SJCRH30 (cell line): ENCODE results near the gene VAMP3. TPM values are rescaled to one million over a fixed set of nuclear protein-coding genes. Genes with fewer than 3 reads are reported as not detected.

Experiments
- DNase-seq, 2 experiments: peaks; one replicate each; pipeline ENCODE4 v3.0.0-alpha.2; 2015 to 2020
- H3K27ac ChIP-seq: fragments of 250-450 bp; sonication (Bioruptor Pico); 2 replicates; pipeline ENCODE4 v1.5.1; 2020; ENCODE audit warnings: mild to moderate bottlenecking, moderate library complexity
- H3K27me3 ChIP-seq: fragments of 250-450 bp; sonication (Bioruptor Pico); 2 replicates; pipeline ENCODE4 v1.5.1; 2020; ENCODE audit warnings: mild to moderate bottlenecking, moderate library complexity
- H3K36me3 ChIP-seq: fragments of 250-450 bp; sonication (Bioruptor Pico); 2 replicates; pipeline ENCODE4 v1.5.1; 2020; ENCODE audit warnings: mild to moderate bottlenecking, moderate library complexity
- H3K4me1 ChIP-seq: fragments of 250-450 bp; sonication (Bioruptor Pico); 2 replicates; pipeline ENCODE4 v1.5.1; 2020; ENCODE audit warnings: mild to moderate bottlenecking, moderate library complexity
- H3K4me3 ChIP-seq: fragments of 250-450 bp; sonication (Bioruptor Pico); 2 replicates; pipeline ENCODE4 v1.5.1; 2020; ENCODE audit warnings: mild to moderate bottlenecking, moderate library complexity
- H3K9me3 ChIP-seq: fragments of 250-450 bp; sonication (Bioruptor Pico); replicated peaks from 2 replicates; pipeline ENCODE4 v1.5.1; 2020; ENCODE audit warnings: mild to moderate bottlenecking, moderate library complexity
- total RNA-seq: library from RNA; depleted of rRNA; stranded (reverse); fragments of >200 nt; shearing (Covaris generic); gene quantifications from 2 replicates; pipeline ENCODE4 v1.2.3, GENCODE V29; 2014; rRNA removed

Gene VAMP3
- 97.8 and 102 TPM in 2 replicates for total RNA-seq

- no peaks in the 10 kb centered on the region for H3K9me3 ChIP-seq
- H3K4me3 ChIP-seq: peak within 1 kb of the TSS; percentile 91
- peak; percentile 90 to 91 for DNase-seq
- no peaks in the 10 kb centered on the region for H3K27me3 ChIP-seq
- peak within 1 kb of the TSS; percentile 36 for H3K27ac ChIP-seq
- H3K4me1 ChIP-seq: peaks cover 14% of the 10 kb centered on the region
- peaks cover 11% of the 10 kb centered on the region for H3K36me3 ChIP-seq
Observed at GRCh38 chr1:7770997-7771822, at the start of gene VAMP3. TSS of gene VAMP3 (plus strand) at chr1:7771296. CDS start at chr1:7771384, 88 bp downstream.

DNA sequence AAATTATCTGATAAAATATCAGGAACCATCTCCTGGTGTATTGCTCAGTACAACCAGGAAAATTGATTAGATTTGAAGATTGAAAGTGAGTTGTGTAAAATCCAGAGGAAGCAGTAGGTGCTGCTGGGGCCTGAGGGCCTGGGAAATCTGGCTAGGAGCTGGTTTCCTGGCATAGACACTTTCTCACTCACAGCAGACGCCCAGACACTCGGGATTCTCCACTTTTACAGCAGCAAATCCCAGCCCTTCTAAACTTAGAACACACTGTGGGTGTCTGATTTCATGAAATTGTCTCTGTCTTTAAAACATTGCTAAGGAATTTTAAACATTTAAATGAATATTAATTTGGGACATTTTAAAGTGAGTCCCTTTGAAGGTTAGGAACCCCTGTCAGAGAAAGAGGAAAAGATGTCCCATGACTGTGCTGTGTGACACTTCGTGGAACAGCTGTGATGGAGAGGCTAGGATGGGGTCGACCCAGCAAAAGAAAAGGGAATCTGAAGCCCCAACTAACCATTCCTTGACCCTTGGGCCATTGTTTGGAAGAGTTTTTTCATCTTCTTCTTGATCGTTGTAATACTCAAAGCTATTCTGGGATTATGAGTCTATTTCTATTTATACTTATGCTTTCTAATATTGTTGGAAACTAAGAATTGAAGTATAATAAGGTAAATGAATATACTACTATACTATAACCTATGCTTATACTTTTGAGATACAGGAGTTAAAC lies 49.0 kb upstream of the VAMP3 start:
- Histone ChIP-seq H3K9me3 (no peaks in the 10 kb centered on the region), H3K4me1 (no peaks in the 10 kb centered on the region), H3K4me3 (no peak overlapping the region), H3K27me3 (peaks cover 60% of the 10 kb centered on the region), H3K27ac (no peak overlapping the region), H3K36me3 (no peaks in the 10 kb centered on the region)
- DNase-seq: no peak

GRCh38 chr1:7722670-7723012 lies 48.5 kb upstream of the VAMP3 start:
- Histone ChIP-seq H3K27me3 (peaks cover 56% of the 10 kb centered on the region), H3K27ac (no peak overlapping the region)
- DNase-seq: no peak

DNA sequence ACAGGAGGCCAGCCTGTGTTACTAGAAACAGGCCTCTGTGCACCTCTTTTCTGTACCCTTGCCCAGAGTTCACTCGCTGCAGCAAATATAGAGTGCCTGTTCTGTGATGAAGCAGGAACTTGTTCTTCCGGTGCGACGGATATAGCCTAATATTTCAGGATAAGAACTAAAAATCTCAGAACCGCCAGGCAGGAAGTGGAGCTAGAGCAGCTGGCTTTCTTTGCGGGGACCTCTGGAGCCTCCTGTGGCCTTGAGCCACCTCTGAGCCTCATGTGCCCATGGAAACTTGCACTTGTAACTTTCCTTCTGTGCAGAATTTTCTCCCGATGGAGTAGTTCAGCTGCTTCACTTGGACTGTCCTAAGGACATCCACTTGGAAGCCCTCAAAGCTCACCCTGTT lies 44.5 kb upstream of the VAMP3 start:
- H3K9me3 ChIP-seq: no peaks in the 10 kb centered on the region
- H3K27ac ChIP-seq: no peak overlapping the region
- peaks cover 34% of the 10 kb centered on the region for H3K27me3 ChIP-seq
- no peaks in the 10 kb centered on the region for H3K4me1 ChIP-seq
- no peaks in the 10 kb centered on the region for H3K36me3 ChIP-seq
- no peak overlapping the region for H3K4me3 ChIP-seq
- DNase-seq: no peak

More at GRCh38 chr1:7722670-7723012, 48.5 kb upstream of the VAMP3 start:
- Histone ChIP-seq H3K4me3 (no peak overlapping the region), H3K9me3 (no peaks in the 10 kb centered on the region), H3K36me3 (no peaks in the 10 kb centered on the region), H3K4me1 (no peaks in the 10 kb centered on the region)

GRCh38 chr1:7727809-7728471 lies 43.2 kb upstream of the VAMP3 start:
- H3K27me3 ChIP-seq: peaks cover 24% of the 10 kb centered on the region
- H3K4me1 ChIP-seq: no peaks in the 10 kb centered on the region
- no peak for DNase-seq
- no peaks in the 10 kb centered on the region for H3K9me3 ChIP-seq
- H3K4me3 ChIP-seq: no peak overlapping the region
- no peak overlapping the region for H3K27ac ChIP-seq
- no peaks in the 10 kb centered on the region for H3K36me3 ChIP-seq

DNA sequence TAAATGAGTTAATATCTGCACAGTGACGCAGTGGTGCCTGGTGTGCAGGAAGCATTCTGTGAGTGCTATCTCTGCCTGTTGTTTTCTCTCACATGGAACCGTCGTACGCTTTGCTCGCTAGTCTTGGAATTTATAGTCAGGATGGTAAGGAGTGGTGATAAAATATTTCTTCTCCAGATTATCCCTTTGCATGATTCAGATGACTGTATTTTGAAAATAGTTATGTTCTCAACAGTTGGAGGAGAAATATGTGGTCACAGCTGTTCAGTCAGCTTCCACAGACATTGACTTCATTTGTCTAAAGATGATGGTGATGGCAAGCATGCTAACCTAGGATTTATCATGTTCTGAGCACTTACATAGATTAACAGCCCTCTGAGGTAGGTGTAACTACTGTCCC lies 41.3 kb upstream of the VAMP3 start:
- Histone ChIP-seq H3K27ac (no peak overlapping the region), H3K9me3 (no peaks in the 10 kb centered on the region), H3K4me3 (no peak overlapping the region), H3K36me3 (no peaks in the 10 kb centered on the region), H3K27me3 (peaks cover 25% of the 10 kb centered on the region), H3K4me1 (no peaks in the 10 kb centered on the region)
- no peak for DNase-seq

GRCh38 chr1:7732331-7732730 lies 38.8 kb upstream of the VAMP3 start:
- Histone ChIP-seq H3K4me3 (no peak overlapping the region), H3K36me3 (no peaks in the 10 kb centered on the region), H3K9me3 (no peaks in the 10 kb centered on the region), H3K27me3 (peaks cover 18% of the 10 kb centered on the region), H3K4me1 (no peaks in the 10 kb centered on the region), H3K27ac (no peak overlapping the region)
- no peak for DNase-seq

DNA sequence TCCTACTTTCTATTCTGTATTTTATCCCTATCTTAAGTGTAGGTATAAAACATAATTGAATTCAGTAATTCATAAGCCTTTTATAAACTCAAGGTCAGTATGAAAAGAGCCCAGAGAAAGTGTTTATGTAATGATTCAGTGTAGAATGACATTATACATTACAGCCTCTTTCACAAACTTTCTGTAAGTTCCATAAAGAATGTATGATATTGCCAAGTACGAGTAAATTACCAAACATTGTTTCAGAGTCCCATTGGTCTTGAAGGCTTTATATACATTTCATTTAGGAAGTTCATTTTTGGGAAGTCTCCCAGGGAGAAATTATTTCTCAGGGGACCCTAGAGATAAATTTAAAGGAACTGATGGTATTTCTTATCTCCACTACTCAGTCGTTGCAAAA lies 37.8 kb upstream of the VAMP3 start:
- no peaks in the 10 kb centered on the region for H3K4me1 ChIP-seq
- no peak overlapping the region for H3K4me3 ChIP-seq
- no peaks in the 10 kb centered on the region for H3K36me3 ChIP-seq
- DNase-seq: no peak
- H3K9me3 ChIP-seq: no peaks in the 10 kb centered on the region
- H3K27me3 ChIP-seq: peaks cover 22% of the 10 kb centered on the region
- H3K27ac ChIP-seq: no peak overlapping the region

- Histone ChIP-seq H3K9me3 (no peaks in the 10 kb centered on the region), H3K4me3 (no peak overlapping the region), H3K27ac (no peak overlapping the region), H3K36me3 (no peaks in the 10 kb centered on the region), H3K27me3 (peaks cover 28% of the 10 kb centered on the region), H3K4me1 (no peaks in the 10 kb centered on the region)
- DNase-seq: no peak
Observed at GRCh38 chr1:7738044-7738443, 33.1 kb upstream of the VAMP3 start.

DNA sequence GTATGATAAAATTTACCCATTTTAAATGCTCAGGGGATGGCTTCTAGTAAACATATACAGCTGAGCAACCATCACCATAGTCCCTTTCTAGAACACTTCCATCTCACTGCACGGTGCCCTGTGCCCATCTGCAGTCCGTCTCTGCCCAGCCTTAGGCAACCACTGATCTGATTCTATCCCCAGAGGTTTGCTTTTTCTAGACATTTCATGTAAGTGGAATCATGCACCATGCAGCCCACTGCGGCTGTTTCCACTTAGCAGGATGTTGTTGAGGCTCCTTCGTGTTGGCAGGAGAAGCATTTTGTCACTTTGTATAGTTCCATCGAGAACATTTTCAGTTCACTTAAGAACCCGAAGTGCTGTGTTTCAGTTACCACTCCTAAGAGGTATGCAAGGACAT lies 27.8 kb upstream of the VAMP3 start:
- Histone ChIP-seq H3K4me3 (no peak overlapping the region), H3K27me3 (peaks cover 10% of the 10 kb centered on the region; the same call in 1 of the 2 replicates), H3K36me3 (no peaks in the 10 kb centered on the region), H3K4me1 (no peaks in the 10 kb centered on the region), H3K9me3 (no peaks in the 10 kb centered on the region), H3K27ac (no peak overlapping the region)
- no peak for DNase-seq

DNA sequence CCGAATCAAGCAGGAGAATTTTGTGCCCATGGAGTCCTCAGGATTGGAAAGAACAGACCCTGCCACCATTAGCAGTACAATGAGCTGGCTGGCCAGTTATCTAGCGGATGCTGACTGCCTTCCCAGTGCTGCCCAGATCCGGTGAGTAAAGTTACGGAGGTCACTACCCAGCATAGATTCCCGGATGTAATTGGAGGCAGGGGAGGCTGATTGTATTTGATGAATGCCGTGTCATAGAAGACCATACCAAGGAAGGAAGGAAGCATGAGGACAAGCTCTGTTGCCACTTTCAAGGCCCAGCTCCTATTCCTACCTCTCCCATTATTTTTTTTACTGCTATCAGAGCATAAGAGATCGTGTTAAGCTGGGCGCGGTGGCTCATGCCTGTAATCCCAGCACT lies 26.2 kb upstream of the VAMP3 start:
- DNase-seq: no peak
- Histone ChIP-seq H3K27me3 (peaks cover 18% of the 10 kb centered on the region; the same call in 1 of the 2 replicates), H3K4me3 (no peak overlapping the region), H3K36me3 (no peaks in the 10 kb centered on the region), H3K27ac (no peak overlapping the region), H3K9me3 (no peaks in the 10 kb centered on the region), H3K4me1 (no peaks in the 10 kb centered on the region)

DNA sequence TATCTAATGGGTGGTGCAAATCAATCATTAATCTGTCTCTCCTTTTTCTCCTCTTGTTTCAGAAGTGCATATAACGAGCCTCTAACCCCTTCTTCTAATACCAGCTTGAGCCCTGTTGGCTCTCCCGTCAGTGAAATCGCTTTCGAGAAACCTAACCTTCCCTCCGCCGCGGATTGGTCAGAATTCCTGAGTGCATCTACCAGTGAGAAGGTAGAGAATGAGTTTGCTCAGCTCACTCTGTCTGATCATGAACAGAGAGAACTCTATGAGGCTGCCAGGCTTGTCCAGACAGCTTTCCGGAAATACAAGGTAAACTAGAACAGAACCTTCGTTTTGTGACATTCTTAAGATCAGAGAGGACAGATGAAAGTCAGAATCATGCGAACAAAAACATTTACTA lies 25.3 kb upstream of the VAMP3 start:
- Histone ChIP-seq H3K4me3 (no peak overlapping the region), H3K4me1 (no peaks in the 10 kb centered on the region), H3K27ac (no peak overlapping the region), H3K9me3 (no peaks in the 10 kb centered on the region), H3K27me3 (peaks cover 14% of the 10 kb centered on the region; the same call in 1 of the 2 replicates), H3K36me3 (no peaks in the 10 kb centered on the region)
- no peak for DNase-seq

GRCh38 chr1:7747605-7748004 lies 23.5 kb upstream of the VAMP3 start:
- Histone ChIP-seq H3K36me3 (no peaks in the 10 kb centered on the region), H3K9me3 (no peaks in the 10 kb centered on the region), H3K27ac (no peak overlapping the region), H3K4me3 (no peak overlapping the region), H3K27me3 (peaks cover 11% of the 10 kb centered on the region; the same call in 1 of the 2 replicates), H3K4me1 (peaks cover 3% of the 10 kb centered on the region; the same call in 1 of the 2 replicates)
- no peak for DNase-seq

- Histone ChIP-seq H3K4me1 (peaks cover 4% of the 10 kb centered on the region; the same call in 1 of the 2 replicates), H3K36me3 (no peaks in the 10 kb centered on the region), H3K4me3 (no peak overlapping the region), H3K27ac (no peak overlapping the region), H3K9me3 (no peaks in the 10 kb centered on the region), H3K27me3 (peaks cover 12% of the 10 kb centered on the region; the same call in 1 of the 2 replicates)
- no peak for DNase-seq
Observed at GRCh38 chr1:7749126-7749525, 22.0 kb upstream of the VAMP3 start.

GRCh38 chr1:7751174-7751573 lies 19.9 kb upstream of the VAMP3 start:
- no peak for DNase-seq
- no peaks in the 10 kb centered on the region for H3K9me3 ChIP-seq
- no peak overlapping the region for H3K4me3 ChIP-seq
- no peaks in the 10 kb centered on the region for H3K36me3 ChIP-seq
- H3K27me3 ChIP-seq: peaks cover 15% of the 10 kb centered on the region; the same call in 1 of the 2 replicates
- H3K4me1 ChIP-seq: peaks cover 4% of the 10 kb centered on the region; the same call in 1 of the 2 replicates
- H3K27ac ChIP-seq: no peak overlapping the region
